GM11168 (cell line): Measurements from ENCODE around the gene SLC8A1.

Source experiments
- in situ Hi-C: fragments of 300-500 bp; cut with MboI; formaldehyde crosslinking; loops from one replicate; pipeline ENCODE4 v1.12.0; 2022; ENCODE audit warnings: low sequenced_read_pairs; ENCODE audit not compliant: unreplicated experiment

The SLC8A1 gene

GRCh38 chr2:40395169-40396073, 56.5 kb downstream of the SLC8A1 start:
- in situ Hi-C loops: no loop called here

DNA sequence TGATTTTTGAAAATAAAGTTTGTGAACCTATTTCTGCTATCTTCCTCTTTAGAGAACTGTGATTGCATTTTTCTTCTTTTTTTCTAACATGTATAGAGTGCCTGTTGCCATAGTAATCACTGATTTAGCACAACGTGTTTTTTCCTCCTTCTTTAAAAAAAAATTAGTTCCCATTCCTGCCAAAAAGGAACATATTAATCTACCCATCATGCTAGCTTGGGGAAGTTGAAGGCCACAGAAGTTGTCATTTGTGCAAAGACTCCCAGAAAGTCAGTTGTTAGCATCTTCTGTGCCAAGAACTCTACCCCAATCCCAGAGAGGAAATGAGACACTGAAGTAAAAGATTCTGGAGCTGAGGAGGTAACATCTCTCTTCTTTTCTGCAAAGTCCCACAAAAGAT, 57.3 kb downstream of the SLC8A1 start:
- in situ Hi-C loops: no loop called here

DNA sequence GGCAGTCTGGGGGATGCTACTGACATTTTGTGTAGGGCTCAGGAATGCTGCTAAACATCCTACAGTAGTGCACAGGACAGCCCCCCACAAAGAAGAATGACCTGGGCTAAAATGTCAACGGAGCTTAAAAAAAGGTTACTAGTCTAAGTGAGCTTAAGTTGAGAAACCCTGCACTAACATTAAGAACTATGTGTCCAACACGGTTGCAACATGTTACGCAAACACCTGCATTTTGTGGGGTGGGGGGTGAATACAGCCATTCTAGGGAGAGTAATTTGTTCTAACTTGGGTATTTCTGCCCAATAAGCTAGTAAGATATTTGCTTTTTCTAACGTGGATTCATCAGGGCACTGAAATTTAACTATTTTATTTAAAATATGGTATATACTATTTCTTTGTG, 57.9 kb downstream of the SLC8A1 start:
- in situ Hi-C loops: no loop called here

DNA sequence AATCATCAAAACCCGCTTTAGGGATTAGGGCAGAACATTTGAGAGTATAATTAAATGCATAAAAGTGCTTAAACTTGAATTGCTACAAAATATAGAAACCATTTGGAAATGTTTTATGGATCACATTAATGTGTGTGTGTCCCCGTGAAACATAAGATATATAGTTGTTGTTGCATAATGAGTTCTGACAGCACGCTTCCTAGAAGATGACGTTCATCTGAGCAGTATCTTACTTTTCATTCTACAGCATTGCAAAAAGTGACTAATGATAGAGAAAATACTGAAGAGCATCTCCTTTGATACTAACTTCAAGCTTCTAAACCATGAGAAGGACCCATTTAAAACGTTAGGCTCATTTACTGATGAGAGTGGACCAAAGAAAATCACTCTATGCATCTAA, 63.7 kb downstream of the SLC8A1 start:
- in situ Hi-C loops: no loop called here

DNA sequence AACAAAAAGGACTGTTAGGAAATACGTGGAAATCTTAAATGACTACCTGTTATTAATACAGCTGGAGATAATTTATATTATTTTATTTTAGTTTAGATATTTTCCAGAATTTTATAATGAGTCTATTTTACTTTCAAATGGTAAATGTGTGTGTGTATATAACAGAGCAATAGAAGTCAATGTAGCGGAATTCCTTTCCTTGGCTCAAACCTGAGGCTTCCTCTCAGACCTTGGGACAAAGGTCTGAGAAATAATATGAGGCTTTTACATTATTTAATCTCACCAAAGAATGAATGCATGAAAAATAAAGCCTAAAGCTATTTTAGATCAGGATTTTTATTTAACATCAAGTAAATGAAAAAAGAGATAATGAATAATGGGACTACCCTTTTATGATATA, 65.7 kb downstream of the SLC8A1 start:
- in situ Hi-C loops: no loop called here

GRCh38 chr2:40384714-40385113, 67.2 kb downstream of the SLC8A1 start:
- in situ Hi-C loops: no loop called here

- in situ Hi-C loops: no loop called here
Observed at GRCh38 chr2:40384233-40384632, 67.7 kb downstream of the SLC8A1 start.

GRCh38 chr2:40380721-40381120, 71.2 kb downstream of the SLC8A1 start:
- in situ Hi-C loops: no loop called here

DNA sequence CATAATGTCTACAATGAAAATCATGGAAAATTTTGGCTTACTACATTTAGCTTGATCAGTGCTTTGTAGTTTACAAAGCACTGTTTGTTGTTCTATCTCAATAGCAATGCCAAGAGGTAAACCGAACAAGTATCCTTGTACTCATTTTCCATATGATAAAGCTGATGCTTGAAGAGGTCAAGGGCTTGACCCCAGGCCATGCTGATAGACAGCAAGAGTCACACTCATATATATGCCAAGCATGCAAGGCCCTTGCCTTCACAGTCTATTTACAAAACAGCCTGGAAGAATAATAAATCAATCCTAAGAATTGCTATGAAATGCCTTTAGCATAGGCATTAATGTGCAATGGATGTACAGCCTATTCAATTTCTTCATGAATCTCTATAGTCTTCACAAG, 71.8 kb downstream of the SLC8A1 start:
- in situ Hi-C loops: no loop called here

DNA sequence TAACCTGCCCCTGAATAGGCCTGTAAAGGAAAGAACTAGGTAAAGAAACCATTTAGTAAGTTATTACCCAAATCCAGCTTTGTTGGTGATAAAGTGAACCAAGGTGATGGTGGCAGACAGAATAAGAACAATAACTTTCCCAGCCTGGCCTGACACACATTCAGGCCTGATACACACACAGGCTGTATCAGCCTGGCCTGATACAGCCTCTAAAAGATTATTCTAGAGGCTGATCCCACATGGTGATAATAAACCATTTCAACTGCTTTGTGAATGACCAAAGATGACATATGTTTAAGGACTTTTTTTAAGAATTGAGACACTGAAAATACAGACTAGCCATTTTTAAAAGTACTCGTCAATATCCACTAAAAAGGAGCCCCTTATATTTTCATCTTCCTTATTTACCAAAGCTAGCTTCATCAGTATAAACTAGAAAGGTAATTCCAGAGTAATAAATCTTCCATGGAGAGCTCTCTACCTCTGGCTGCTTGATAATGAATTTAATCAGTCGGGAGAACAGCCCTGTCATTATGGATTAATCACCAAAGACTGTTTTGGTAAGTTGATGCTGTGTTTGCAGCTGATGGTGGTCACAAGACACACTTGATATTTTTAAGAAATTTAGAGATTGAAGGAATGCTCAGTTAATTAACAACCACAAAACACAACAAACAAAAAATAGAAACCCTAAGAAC, 77.2 kb downstream of the SLC8A1 start:
- in situ Hi-C loops: no loop called here

DNA sequence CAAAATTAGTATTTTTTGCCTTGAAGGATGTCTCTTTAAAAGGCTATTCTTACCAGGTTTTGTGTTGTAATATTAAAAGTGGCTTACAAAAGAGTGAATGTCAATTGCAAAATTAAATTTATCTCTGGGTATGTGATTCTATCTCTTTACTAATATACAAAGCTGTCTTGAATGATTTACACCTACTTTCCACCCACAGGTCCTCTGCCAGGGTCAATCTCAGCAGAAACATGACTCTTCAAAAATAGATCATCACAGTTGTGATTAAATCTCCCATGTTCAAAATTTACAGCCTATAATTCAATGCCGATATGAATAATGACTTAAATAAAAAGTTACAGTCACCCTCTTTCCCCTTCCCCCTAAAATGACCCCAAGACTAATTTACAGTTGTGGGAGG, 78.8 kb downstream of the SLC8A1 start:
- in situ Hi-C loops: no loop called here

- in situ Hi-C loops: no loop called here
Observed at GRCh38 chr2:40372283-40372985, 79.5 kb downstream of the SLC8A1 start.

DNA sequence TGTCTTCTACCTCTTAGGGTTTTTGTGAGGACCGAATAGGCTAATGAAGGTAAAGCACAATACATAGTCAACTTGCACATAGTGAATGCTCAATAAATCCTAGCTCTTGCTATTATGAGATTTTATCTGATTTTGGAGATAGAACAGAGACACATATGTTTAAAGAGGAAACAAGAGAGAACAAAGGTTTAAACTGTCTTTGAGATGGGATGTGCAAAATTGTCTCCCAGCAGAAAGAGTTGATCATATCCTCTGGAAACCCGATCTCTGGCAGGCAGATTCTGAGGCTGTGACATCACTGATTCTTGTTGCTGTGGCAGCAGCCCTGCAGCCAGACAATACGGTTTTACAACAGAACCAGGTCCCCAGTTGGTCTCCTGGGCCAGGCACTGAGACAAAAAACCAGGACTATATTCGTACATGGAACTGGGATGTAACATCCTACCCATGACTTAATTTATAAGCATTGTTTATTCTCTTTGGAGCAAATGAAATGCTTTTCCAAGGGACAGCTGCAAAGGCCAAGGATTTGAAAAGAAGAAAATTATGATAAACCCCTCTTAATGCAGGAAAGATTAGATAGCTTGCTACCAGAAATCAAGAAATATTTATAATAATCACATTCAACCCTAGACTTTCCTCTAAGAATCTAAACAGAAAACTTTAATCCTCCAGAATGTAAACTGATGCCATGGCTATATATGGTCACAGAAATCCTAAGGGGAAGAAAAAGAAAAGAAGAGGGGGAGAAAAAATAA, 80.2 kb downstream of the SLC8A1 start:
- in situ Hi-C loops: no loop called here

- in situ Hi-C loops: no loop called here
Observed at GRCh38 chr2:40370007-40370395, 81.9 kb downstream of the SLC8A1 start.

DNA sequence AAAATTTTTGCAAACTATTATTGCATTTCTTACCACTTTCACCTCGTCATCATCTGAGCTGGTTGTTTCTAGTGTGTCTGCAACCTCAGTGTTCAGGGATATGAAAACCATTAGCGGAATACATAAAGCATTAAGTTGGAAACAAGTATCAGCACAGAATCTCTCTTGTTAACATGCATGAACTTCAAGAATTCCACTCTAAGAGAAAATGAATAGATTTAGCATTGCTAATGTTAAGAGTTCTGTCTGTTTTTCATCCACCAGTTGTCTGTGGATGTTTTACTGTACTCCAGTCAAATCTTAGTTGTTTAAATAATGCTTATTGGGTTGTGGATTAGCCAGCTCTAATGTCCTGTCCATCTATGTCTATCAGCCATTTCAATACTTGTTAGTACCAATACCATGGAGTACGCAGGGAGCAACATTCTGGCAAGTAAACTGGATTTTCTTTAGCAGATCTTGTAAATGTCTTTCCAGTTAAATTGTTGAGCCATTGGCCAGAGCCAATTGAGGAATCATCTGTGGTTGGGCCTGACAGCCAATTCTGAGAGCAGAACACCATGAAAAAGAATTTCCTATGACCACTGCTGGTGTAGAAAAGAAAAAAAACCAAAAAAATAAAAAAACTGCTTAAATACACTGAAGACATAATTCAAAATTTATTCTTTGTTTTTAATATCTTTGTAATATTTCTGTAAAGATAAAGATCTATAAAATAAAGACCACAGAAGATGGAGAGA, 82.5 kb downstream of the SLC8A1 start:
- in situ Hi-C loops: no loop called here

DNA sequence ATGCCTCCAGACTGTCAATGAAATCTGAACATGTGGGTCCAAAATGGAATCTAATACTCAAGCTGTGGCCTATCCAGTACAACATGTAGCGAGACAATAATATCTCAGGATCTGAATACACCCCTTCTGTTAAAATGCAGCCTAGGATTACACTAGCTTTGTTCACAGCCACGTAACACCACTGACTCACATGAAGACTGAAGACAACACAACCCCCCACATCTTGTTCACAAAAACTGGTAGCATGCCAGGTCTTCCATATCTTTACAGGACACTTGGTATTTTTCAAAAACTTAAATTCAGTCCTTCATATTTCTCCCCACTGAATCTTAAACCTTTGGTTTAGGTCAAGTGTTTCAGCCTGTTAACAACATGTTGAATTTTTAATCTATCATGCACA, 84.2 kb downstream of the SLC8A1 start:
- in situ Hi-C loops: no loop called here

- in situ Hi-C loops: no loop called here
Observed at GRCh38 chr2:40367032-40367431, 84.9 kb downstream of the SLC8A1 start.

- in situ Hi-C loops: no loop called here
Observed at GRCh38 chr2:40364151-40364874, 87.6 kb downstream of the SLC8A1 start.

GRCh38 chr2:40363631-40364030, 88.3 kb downstream of the SLC8A1 start:
- in situ Hi-C loops: no loop called here
